ENCODE measurements around the gene SEZ6.

DNA sequence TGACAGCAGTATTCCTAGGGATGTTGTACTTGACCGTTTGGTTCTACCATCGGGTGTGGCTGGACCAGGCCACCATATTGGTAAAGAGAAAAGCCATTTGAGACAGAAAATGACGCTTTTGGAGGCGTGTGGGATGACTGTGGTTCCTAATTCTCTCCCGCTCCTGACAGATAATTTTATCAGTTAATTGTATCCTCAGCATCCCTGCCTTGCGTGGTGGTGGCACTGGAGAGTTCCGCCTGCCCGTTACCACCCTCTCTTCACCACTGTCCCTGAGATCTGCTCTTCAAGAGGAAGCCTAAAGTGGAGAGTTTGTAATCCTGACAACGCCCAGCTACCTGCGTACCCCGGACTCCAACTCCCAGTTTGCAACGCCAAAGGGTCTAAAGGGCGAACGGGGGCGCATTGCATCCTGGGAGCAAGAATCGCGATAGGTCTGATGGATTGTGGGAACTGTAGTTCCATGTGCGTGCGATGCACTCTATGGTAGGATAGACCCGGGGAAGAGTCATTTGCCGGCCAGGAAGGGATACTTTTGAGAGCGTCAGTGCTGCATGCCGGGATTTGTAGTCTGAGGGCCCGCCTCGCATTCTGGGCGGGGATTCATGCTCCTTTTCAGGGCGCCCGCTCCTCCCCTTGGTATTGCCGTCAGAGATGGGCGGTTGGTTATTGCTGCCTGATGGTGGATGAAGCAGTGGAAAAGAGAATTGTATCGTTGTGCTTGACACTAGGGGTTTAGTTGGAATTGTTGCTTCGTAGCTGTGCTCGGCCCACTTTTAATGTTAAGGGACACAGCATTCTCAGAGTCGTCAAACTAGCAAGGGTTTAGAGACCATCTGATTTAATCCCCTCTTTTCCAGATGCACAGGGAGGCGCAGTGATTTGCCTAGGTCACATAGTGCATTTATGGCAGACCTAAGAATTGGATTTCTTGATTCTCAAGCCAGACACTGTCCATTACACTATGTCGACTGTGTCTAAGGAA is 53.5 kb downstream of the SEZ6 start:
- TF ChIP-seq, protein P1, sequence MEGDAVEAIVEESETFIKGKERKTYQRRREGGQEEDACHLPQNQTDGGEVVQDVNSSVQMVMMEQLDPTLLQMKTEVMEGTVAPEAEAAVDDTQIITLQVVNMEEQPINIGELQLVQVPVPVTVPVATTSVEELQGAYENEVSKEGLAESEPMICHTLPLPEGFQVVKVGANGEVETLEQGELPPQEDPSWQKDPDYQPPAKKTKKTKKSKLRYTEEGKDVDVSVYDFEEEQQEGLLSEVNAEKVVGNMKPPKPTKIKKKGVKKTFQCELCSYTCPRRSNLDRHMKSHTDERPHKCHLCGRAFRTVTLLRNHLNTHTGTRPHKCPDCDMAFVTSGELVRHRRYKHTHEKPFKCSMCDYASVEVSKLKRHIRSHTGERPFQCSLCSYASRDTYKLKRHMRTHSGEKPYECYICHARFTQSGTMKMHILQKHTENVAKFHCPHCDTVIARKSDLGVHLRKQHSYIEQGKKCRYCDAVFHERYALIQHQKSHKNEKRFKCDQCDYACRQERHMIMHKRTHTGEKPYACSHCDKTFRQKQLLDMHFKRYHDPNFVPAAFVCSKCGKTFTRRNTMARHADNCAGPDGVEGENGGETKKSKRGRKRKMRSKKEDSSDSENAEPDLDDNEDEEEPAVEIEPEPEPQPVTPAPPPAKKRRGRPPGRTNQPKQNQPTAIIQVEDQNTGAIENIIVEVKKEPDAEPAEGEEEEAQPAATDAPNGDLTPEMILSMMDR (IDR thresholded peaks at IDR 0.05; ENCODE audit: borderline replicate concordance, extremely low read depth, low read length, poor library complexity, severe bottlenecking) = no peak
- TF ChIP-seq EZH2 (IDR thresholded peaks at IDR 0.05; ENCODE audit: borderline replicate concordance, low read depth, low read length, severe bottlenecking) = no peak
